Measurements from ENCODE around the gene ACTR10.

Gene ACTR10

DNA sequence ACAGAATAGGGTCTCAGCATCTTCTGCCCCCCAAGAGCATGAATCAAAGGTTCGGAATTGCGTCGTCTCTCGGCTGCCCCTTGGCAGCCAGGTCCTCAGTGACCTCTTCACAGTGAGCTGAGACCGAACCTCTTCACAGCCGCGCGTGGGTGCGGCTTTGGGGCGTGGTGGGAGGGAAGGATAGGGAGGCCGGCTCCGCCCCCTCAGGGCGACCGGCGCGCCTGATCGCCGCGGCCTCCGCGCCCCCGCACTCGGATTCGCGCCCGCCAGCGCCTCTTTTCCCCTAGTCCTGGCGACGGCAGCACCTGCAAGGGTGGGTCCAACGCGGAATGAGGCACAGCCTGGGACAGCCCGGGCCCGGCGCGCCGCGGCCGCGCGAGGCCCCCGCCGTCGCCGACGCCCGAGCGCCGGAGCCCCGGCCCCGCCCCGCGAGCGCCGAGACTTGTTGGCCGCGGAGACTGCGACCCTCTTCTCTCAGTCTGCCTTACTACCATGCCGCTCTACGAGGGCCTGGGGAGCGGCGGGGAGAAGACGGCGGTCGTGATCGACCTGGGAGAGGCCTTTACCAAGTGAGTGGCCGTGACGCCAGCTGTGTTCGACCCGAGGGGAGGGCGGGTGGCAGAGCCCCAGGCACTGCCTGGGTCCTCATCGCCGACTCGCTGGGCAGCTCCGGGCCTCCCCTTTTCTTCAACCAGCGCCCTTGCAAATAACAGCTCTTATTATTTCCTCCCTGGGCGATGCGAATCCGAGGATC is at the start of gene ACTR10:
Gene ACTR10 (plus strand): TSS at position 424 of the 754 bp plus-strand sequence. CDS start 69 bp downstream, at position 493.
- Histone ChIP-seq H3K27ac (peak within 1 kb of the TSS; percentile 93), H3K9me3 (no peaks in the 10 kb centered on the region), H3K36me3 (peaks cover 16% of the 10 kb centered on the region), H3K27me3 (no peaks in the 10 kb centered on the region), H3K4me1 (ENCODE audit: control insufficient read depth in 1 of 2, insufficient read depth in 1 of 2, low read depth in 1 of 2, low read length in 1 of 2) (peaks cover 20 to 21% of the 10 kb centered on the region in 2 experiments), H3K4me3 (ENCODE audit: low read depth in 1 of 2, low read length in 1 of 2) (peak within 1 kb of the TSS; percentile 84 to 94)
- no peak for TF ChIP-seq CTCF (IDR thresholded peaks at IDR 0.05)

DNA sequence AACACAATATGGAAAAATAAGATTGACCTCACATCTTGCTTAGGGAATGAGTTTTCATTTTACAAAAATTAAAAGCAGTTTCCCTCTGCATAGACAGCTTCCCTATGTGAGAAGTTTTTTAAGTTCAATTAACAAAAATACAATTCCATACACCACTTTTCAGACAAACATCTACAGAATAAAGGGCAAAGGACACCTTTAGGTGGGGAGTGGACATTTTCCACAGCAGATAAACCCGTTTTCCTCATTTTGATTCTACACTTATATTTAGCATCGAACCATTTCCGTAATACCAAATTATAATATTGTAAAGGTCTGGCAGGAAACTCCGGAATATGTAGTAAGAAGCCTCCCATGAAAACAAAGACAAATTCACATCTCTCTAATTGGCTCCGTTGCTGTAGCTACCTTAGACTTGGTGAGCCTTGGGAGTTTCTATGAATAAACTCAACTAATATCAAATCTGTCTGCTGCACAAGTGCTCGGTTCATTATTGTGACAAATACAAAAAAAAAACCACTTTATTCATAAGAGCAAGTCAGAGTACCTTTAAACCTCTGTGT is 49.6 kb upstream of the ACTR10 start:
- Histone ChIP-seq H3K36me3 (no peaks in the 10 kb centered on the region), H3K27ac (no peak overlapping the region), H3K4me3 (ENCODE audit: low read depth in 1 of 2, low read length in 1 of 2) (no peak overlapping the region), H3K9me3 (no peaks in the 10 kb centered on the region), H3K27me3 (peaks cover 94% of the 10 kb centered on the region), H3K4me1 (ENCODE audit: control insufficient read depth in 1 of 2, insufficient read depth in 1 of 2, low read depth in 1 of 2, low read length in 1 of 2) (peaks cover 10 to 17% of the 10 kb centered on the region in 2 experiments)
- no peak for TF ChIP-seq CTCF (IDR thresholded peaks at IDR 0.05)

- H3K27me3 ChIP-seq = peaks cover 87% of the 10 kb centered on the region
- no peaks in the 10 kb centered on the region for H3K36me3 ChIP-seq
- H3K27ac ChIP-seq = no peak overlapping the region
- peak overlapping the region; percentile 3 to 48 for H3K4me3 ChIP-seq (ENCODE audit: low read depth in 1 of 2, low read length in 1 of 2)
- H3K9me3 ChIP-seq = no peaks in the 10 kb centered on the region
- no peak for TF ChIP-seq CTCF (IDR thresholded peaks at IDR 0.05)
- H3K4me1 ChIP-seq (ENCODE audit: control insufficient read depth in 1 of 2, insufficient read depth in 1 of 2, low read depth in 1 of 2, low read length in 1 of 2) = peaks cover 10 to 17% of the 10 kb centered on the region in 2 experiments
These were observed 48.6 kb upstream of the ACTR10 start for GRCh38 chr14:58151133-58152013.

- H3K27ac ChIP-seq = no peak within 1 kb of the TSS
- H3K36me3 ChIP-seq = no peaks in the 10 kb centered on the region
- H3K9me3 ChIP-seq = no peaks in the 10 kb centered on the region
- H3K4me1 ChIP-seq (ENCODE audit: control insufficient read depth in 1 of 2, insufficient read depth in 1 of 2, low read depth in 1 of 2, low read length in 1 of 2) = peaks cover 10 to 17% of the 10 kb centered on the region in 2 experiments
- H3K4me3 ChIP-seq (ENCODE audit: low read depth in 1 of 2, low read length in 1 of 2) = peak within 1 kb of the TSS; percentile 3 to 48
- peaks cover 88% of the 10 kb centered on the region for H3K27me3 ChIP-seq
- no peak for TF ChIP-seq CTCF (IDR thresholded peaks at IDR 0.05)
These were observed 47.7 kb upstream of the ACTR10 start, which contains the start of gene ARMH4 for GRCh38 chr14:58152014-58152857. ARMH4 (minus strand) TSS chr14:58152213; CDS start chr14:58139358, 12,855 bp downstream.

DNA sequence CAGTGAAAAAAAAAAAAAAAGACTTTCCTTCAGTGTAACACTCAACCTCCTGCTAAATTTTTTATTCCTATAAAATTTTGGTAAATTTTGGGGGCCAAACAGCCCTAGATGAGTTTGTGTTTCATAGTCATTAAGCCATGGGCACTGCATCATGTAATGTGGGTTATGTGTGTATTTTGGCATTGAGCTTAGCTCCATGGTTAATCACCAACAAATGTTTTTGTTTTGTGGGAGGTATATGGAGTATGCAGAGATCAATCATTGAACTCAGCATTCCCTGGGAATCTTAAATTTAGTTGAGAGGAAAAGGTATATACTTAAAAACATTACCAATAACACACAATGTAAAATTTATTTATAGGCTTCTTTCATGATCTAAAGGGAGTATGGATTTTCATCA is 39.4 kb upstream of the ACTR10 start:
- H3K36me3 ChIP-seq = no peaks in the 10 kb centered on the region
- no peak for TF ChIP-seq CTCF (IDR thresholded peaks at IDR 0.05)
- H3K9me3 ChIP-seq = no peaks in the 10 kb centered on the region
- H3K27me3 ChIP-seq = peaks cover 18% of the 10 kb centered on the region
- H3K4me3 ChIP-seq (ENCODE audit: low read depth in 1 of 2, low read length in 1 of 2) = no peak overlapping the region
- H3K4me1 ChIP-seq (ENCODE audit: control insufficient read depth in 1 of 2, insufficient read depth in 1 of 2, low read depth in 1 of 2, low read length in 1 of 2) = no peaks in the 10 kb centered on the region
- H3K27ac ChIP-seq = no peak overlapping the region
